Transverse colon (tissue), 4 donors: ENCODE results near the gene ITGA8. TPM values are rescaled to one million over a fixed set of nuclear protein-coding genes. Genes with fewer than 3 reads are reported as not detected.

ENCODE experiments used
- DNase-seq: peaks from one replicate; pipeline ENCODE4 v3.0.0-alpha.2; 2019
- H3K27ac ChIP-seq, 4 donors: fragments of 200-600 bp; sonication (generic); 2 replicates each; pipeline ENCODE4 v1.5.1; 2016 to 2018; ENCODE audit warnings: inconsistent platforms in 4 of 4
- H3K27me3 ChIP-seq: fragments of 200-600 bp; sonication (generic); 2 replicates; pipeline ENCODE4 v1.5.1; 2017; ENCODE audit warnings: inconsistent platforms
- H3K36me3 ChIP-seq, 4 donors: fragments of 200-600 bp; sonication (generic); 2 replicates each; pipeline ENCODE4 v1.5.1; 2017 to 2019; ENCODE audit warnings: inconsistent platforms in 4 of 4
- H3K4me1 ChIP-seq, 4 donors: fragments of 200-600 bp; sonication (generic); 2 replicates each; pipeline ENCODE4 v1.5.1; 2017 to 2020; ENCODE audit warnings: inconsistent platforms in 4 of 4
- H3K4me3 ChIP-seq, 4 donors: fragments of 200-600 bp; sonication (generic); 1 replicate in 1 of 4; 2 replicates in 3 of 4; pipeline versions ENCODE4 v1.5.1 to v1.6.1; 2017 to 2019; ENCODE audit warnings: inconsistent platforms in 4 of 4
- H3K9me3 ChIP-seq, 2 donors: fragments of 200-600 bp; sonication (generic); 2 replicates each; pipeline ENCODE4 v1.5.1; 2017 to 2019; ENCODE audit warnings: inconsistent platforms in 2 of 2
- CTCF ChIP-seq, 5 experiments: fragments of 200-600 bp in 3 of 5; fragments of 450-650 bp in 2 of 5; sonication (generic) in 3 of 5; IDR thresholded peaks; 1 replicate in 2 of 5; 2 replicates in 3 of 5; pipeline ENCODE4 v1.5.1; 2016 to 2017; ENCODE audit warnings: antibody characterized with exemption in 5 of 5, inconsistent platforms in 3 of 5, mild to moderate bottlenecking in 2 of 5, moderate library complexity in 1 of 5
- EP300 ChIP-seq: sonication (generic); formaldehyde crosslinking; IDR thresholded peaks from one replicate; pipeline ENCODE4 v1.6.1; 2017; ENCODE audit warnings: antibody characterized with exemption, low read depth
- POLR2A ChIP-seq: fragments of 450-650 bp; IDR thresholded peaks from one replicate; pipeline ENCODE4 v1.6.1; 2016; ENCODE audit warnings: antibody characterized with exemption, mild to moderate bottlenecking, moderate library complexity
- POLR2AphosphoS5 ChIP-seq, 3 donors: sonication (generic); formaldehyde crosslinking; IDR thresholded peaks; one replicate each; pipeline ENCODE4 v1.6.1; 2016; ENCODE audit warnings: antibody characterized with exemption in 3 of 3
- WGBS, 2 donors: methylation state at CpG; one replicate each; pipeline ENCODE4 v1.1.5; 2018; ENCODE audit warnings: low coverage in 1 of 2; 5-methylcytosine and 5-hydroxymethylcytosine counted together
- in situ Hi-C, 4 donors: fragments of 200-750 bp; cut with MboI; loops; one replicate each; pipeline versions ENCODE4 v1.15.0 to v1.15.1; 2017; ENCODE audit warnings: low sequenced_read_pairs in 3 of 4, low pct_ligation_motif_present in 1 of 4, low pct_unique_long_range_greater_than_20kb in 1 of 4
- intact Hi-C: fragments of 100-400 bp; cut with DNase I; formaldehyde crosslinking; loops from one replicate; pipeline ENCODE4 v1.15.1; 2023; ENCODE audit warnings: low total_unique reads
- total RNA-seq, 4 donors: library from RNA; depleted of rRNA; stranded (reverse); fragments of >200 nt; gene quantifications; one replicate each; pipeline ENCODE4 v1.1.0, GENCODE V29; 2016

The ITGA8 gene
- total RNA-seq, 4 donors from 2014 or later, result 1.4 to 4.9 (median 3.3) TPM; not detected in 1

GRCh38 chr10:15760681-15761080 lies 41.0 kb upstream of the ITGA8 start:
- Histone ChIP-seq H3K27ac (no peak overlapping the region), H3K4me1 (no peaks in the 10 kb centered on the region), H3K4me3 (no peak overlapping the region), H3K36me3 (no peaks in the 10 kb centered on the region), H3K27me3 (no peaks in the 10 kb centered on the region), H3K9me3 (no peaks in the 10 kb centered on the region)
- TF ChIP-seq POLR2AphosphoS5 (IDR thresholded peaks at IDR 0.05), result no peak
- TF ChIP-seq CTCF (IDR thresholded peaks at IDR 0.05), result no peak
- no peak for TF ChIP-seq EP300
- TF ChIP-seq POLR2A, result no peak
- in situ Hi-C loops, result no loop called here
- 90 to 92% methylated on average over 2 of the region's 2 CpGs for WGBS, 2 donors
- intact Hi-C loops, result no loop called here
- DNase-seq, result no peak

DNA sequence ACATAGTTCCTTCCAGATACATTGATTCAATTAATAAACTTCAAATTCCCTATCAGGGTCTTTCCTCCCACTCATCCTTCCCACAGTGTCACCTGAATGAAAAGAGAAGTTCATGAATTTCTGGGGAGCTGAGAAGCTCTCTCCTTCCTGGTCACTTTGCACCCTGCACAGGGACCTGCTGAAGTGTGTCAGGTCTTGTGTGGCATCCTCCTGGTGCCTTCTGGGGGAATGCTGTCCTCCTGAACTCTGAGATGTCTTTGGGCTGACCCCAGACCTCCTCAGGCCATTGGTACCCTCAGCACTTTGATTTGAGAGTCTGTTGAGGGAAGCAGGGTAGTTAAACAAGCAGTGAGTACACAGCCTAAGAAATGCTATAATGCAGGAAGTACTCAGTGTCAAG lies 39.5 kb upstream of the ITGA8 start:
- no peak overlapping the region for H3K4me3 ChIP-seq
- H3K27me3 ChIP-seq, result no peaks in the 10 kb centered on the region
- no peak for TF ChIP-seq POLR2A
- no peaks in the 10 kb centered on the region for H3K9me3 ChIP-seq
- H3K4me1 ChIP-seq, result no peaks in the 10 kb centered on the region
- H3K36me3 ChIP-seq, result no peaks in the 10 kb centered on the region
- no peak for DNase-seq
- H3K27ac ChIP-seq, result no peak overlapping the region
- intact Hi-C loops, result loop anchor here (5.0 kb wide), 1 partner anchor 887 kb away; no protein-coding TSS in a partner anchor
- in situ Hi-C loops, result no loop called here

DNA sequence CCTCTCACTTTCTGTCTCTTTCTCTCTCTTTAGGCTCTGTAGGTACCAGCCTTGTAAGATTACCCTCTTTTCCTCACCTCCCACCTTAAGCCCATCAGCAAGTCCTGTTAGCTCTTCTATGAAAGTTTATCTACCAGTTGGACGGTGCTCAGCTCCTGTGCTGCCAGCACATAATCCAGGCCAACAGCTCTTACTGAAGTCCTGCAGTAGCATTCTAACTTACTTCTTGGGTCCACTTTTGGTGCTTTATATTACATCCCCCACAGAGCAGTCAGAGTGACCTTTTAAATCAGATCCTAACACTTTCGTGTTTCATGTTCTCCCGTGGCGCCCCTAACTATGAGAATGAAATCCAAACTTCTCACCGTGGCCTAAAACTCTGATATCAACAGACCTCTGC lies 38.9 kb upstream of the ITGA8 start:
- intact Hi-C loops (loop anchor here (5.0 kb wide), 1 partner anchor 886 kb away; no protein-coding TSS in a partner anchor), in situ Hi-C loops (no loop called here)
- Histone ChIP-seq H3K9me3 (no peaks in the 10 kb centered on the region), H3K27me3 (no peaks in the 10 kb centered on the region), H3K36me3 (no peaks in the 10 kb centered on the region), H3K4me1 (no peaks in the 10 kb centered on the region), H3K4me3 (no peak overlapping the region), H3K27ac (no peak overlapping the region)
- no peak for DNase-seq
- TF ChIP-seq POLR2A, result no peak
- no peak for TF ChIP-seq CTCF (IDR thresholded peaks at IDR 0.05)
- TF ChIP-seq POLR2AphosphoS5 (IDR thresholded peaks at IDR 0.05), result no peak
- TF ChIP-seq EP300, result no peak
- 86% methylated on average over 5 of the region's 5 CpGs for WGBS, 2 donors

DNA sequence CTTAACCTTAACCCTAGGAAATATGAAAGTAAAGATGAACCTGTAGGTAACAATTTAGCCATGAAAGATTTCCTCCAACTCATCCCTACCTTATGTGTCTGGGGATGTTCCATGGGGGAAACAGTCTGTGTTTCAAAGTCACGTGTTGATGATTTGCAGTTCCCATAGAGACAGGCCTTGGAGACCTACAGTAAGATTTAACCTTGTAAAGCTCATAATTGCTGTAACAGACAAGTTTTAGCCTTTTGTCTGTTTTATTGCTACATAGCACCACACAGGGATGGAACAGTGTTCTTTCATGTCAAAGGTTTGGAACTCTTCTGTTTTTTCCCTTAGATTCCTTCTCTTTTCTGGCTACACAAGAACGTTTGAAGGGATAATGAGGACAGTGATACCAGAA lies 35.2 kb upstream of the ITGA8 start:
- H3K36me3 ChIP-seq, result no peaks in the 10 kb centered on the region
- intact Hi-C loops, result loop anchor here (5.0 kb wide), 1 partner anchor 883 kb away; no protein-coding TSS in a partner anchor
- H3K27ac ChIP-seq, result no peak overlapping the region
- H3K9me3 ChIP-seq, result no peaks in the 10 kb centered on the region
- no peak overlapping the region for H3K4me3 ChIP-seq
- TF ChIP-seq CTCF (IDR thresholded peaks at IDR 0.05), result no peak
- TF ChIP-seq POLR2A, result no peak
- TF ChIP-seq POLR2AphosphoS5 (IDR thresholded peaks at IDR 0.05), result no peak
- TF ChIP-seq EP300, result no peak
- no peaks in the 10 kb centered on the region for H3K4me1 ChIP-seq
- in situ Hi-C loops, result no loop called here
- 35 to 38% methylated on average over 1 to 2 of the region's 2 CpGs for WGBS, 2 donors
- no peak for DNase-seq
- H3K27me3 ChIP-seq, result peaks cover 3% of the 10 kb centered on the region

DNA sequence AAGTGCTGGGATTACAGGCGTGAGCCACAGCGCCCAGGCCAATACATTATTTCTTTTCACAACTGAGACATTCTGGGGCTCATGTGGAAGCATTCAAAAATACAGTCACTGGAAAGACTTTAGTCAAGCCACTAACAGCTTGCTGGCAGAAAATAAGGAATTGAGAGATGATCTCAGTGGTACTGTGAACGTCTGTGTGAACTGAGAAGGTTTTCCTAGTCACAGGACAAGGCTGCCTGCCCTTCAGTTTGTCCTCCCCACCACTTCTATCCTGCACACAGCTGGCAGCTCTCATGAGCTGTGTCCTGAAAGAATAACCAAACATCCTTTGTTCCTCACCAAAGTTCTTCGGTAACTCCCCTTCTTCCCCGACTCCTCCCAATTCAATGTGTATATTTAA lies 31.3 kb upstream of the ITGA8 start:
- Histone ChIP-seq H3K9me3 (no peaks in the 10 kb centered on the region), H3K27me3 (peaks cover 3% of the 10 kb centered on the region), H3K4me3 (no peak overlapping the region), H3K27ac (no peak overlapping the region), H3K4me1 (no peaks in the 10 kb centered on the region), H3K36me3 (no peaks in the 10 kb centered on the region)
- intact Hi-C loops (no loop called here), in situ Hi-C loops (no loop called here)
- no peak for TF ChIP-seq CTCF (IDR thresholded peaks at IDR 0.05)
- no peak for TF ChIP-seq POLR2A
- no peak for TF ChIP-seq EP300
- no peak for TF ChIP-seq POLR2AphosphoS5 (IDR thresholded peaks at IDR 0.05)
- DNase-seq, result no peak
- 76 to 77% methylated on average over 2 to 5 of the region's 5 CpGs for WGBS, 2 donors
